ENCODE measurements around the gene ANKRD65. TPM values are rescaled to one million over a fixed set of nuclear protein-coding genes. Genes with fewer than 3 reads are reported as not detected.
"Not testable (repeated sequence)": the region's sequence is repeated elsewhere in the genome, so short reads cannot be mapped to it uniquely, and the experiment has no call there.

ANKRD65 gene
- 10 to 100 TPM; 10.3 to 15.7 (median 14.3) TPM for polyA plus RNA-seq (ENCODE audit: insufficient read length in 10 of 10)
- long read RNA-seq, donor 1, partial matches to known transcripts, result 0 of 2 reads
- long read RNA-seq, donor 1, other reads (novel, unspliced or antisense), result 0 of 2 reads
- long read RNA-seq, donor 2, partial matches to known transcripts, result 0 of 1 reads
- long read RNA-seq, donor 2, other reads (novel, unspliced or antisense), result 0 of 1 reads
- long read RNA-seq, donor 3, result 0 reads
- long read RNA-seq, donor 4, partial matches to known transcripts, result 5 of 5 reads
- long read RNA-seq, donor 4, other reads (novel, unspliced or antisense), result 0 of 5 reads
- long read RNA-seq, donor 5, partial matches to known transcripts, result 0 of 2 reads
- long read RNA-seq, donor 5, other reads (novel, unspliced or antisense), result 0 of 2 reads
- long read RNA-seq, donor 6, partial matches to known transcripts, result 5 of 8 reads
- long read RNA-seq, donor 6, other reads (novel, unspliced or antisense), result 0 of 8 reads
- long read RNA-seq, donor 7, partial matches to known transcripts, result 0 of 1 reads
- long read RNA-seq, donor 7, other reads (novel, unspliced or antisense), result 0 of 1 reads
- long read RNA-seq, donor 8, result 0 reads
- long read RNA-seq, donor 9, result 0 reads

GRCh38 chr1:1421147-1421906 lies at the start of gene ANKRD65:
Gene ANKRD65 (minus strand): TSS chr1:1421276. CDS start chr1:1421005, 271 bp downstream.
- no peak for DNase-seq

DNA sequence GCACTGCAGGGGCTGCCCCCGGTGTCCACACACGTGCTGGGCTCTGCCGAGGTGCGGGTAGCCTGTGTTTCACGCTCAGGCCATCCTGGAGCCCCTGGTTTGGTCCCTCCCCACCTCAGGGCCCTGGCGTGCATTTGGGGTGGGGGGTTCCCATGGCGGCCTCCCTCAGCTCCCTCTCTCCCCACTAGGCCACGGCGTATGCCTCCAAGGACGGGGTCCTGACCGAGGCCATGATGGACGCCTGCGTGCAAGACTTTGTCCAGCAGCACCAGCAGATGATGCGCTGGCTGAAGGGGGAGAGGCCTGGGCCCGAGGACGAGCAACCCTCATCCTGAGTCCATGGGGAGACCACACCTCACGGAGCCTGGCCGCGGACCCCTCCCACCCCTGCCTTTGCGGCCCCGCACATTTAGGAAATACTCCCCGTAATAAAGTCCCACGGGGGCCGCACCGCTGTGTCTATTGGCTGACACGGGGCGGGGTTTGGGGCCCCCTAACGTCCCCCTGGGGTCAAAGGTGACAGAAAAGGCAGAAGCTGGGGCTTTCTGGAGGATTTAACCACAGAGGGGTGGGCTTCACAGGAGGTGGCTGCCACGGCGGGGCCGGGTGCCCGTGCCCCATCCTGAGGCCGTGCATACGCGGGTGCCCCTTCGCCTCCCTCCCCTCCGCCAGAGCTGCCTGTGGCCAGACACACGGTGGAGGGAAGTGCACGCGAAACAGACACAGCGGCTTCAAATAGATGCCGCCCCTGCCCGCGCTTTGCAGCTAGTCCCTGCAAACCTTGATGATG lies 47.3 kb upstream of the ANKRD65 start:
- DNase-seq, result not testable (repeated sequence)

GRCh38 chr1:1463312-1463711 lies 42.2 kb upstream of the ANKRD65 start:
- no peak for DNase-seq

DNA sequence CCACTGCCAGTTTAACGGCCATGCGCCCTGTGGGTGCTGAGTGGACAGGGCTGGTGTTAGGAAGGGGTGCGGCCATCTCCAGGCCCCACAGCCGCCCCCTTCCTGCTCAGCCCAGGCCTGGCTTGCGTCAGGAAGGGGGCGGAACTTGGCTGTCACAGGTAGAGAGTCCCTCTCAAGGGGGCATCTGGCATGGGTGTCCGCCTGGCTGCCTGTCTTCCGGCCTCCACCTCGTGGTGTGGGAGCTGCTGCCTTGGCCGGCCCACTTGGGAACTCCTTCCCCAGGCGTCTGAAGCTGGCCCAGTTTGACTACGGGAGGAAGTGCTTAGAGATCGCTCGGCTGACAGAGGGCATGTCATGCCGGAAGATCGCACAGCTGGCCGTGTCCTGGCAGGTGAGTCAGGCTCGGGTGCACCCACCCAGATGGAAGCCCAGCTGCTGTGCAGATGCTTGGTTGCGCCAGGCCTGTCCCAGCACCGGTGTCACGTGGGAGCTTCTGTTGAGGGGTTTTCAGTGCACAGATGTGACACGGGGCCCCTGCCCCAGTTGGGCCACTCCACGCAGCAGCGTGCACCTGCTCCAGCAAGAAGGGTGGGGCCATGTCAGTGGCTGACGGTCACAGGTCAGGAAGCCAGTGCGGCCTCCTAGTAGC lies 41.4 kb upstream of the ANKRD65 start:
- peak in 1 of 3 donors; percentile 11 for DNase-seq

DNA sequence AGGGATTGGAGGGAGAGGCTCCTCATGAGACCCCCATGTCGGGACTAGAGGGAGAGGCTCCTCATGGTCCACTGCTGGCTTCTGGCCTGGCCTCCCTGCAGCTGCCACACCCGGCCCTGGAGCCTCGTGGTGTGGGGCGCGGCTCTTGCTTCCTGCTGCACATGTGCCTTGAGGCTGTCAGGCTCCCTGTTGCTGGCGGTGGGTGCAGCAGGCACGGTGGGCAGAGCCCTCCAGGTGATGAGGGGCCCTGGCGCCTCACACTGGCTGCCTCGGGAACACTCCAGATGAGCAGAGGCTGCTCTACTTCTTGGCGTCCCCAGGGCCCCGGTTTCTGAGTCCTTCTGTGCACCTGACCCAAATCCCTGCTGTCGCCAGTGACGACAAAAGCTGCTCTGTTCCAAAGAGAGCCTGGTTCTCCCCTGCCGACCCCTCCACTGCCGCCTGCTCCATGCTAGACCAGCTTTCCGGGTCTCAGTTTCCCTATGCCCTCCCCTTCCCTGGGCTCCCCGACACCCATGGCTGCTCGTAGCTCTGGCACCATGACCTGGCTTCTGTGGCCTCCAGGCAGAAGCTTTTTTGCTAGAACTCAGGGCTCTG lies 40.7 kb upstream of the ANKRD65 start:
- no peak for DNase-seq

DNA sequence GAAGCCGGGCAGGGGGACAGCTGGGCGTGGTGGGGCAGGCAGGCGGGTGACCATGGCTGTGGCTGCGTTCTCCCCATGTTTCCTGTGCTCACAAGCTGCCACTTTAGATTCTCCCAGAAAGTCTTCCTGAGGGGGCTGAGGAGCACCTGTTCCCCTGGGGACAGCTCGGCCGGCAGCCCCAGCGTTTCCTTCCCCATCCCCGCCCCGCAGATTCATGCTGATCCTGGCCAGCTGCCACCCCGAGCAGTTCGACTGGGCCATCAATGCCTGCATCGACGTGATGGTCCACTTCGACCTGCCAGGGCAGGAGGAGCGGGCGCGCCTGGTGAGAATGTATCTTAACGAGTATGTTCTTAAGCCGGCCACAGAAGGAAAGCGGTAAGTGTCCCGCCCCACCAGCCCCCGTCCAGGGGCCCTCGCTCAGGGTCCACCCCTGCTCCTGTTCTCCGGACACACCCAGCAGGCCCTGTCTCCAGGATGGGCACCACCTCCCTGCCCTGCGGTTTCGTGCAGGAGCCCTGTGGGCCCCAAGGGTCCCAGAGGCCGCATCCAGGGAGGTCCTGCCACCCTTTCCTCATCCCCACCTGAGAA lies 39.6 kb upstream of the ANKRD65 start:
- no peak for DNase-seq

DNA sequence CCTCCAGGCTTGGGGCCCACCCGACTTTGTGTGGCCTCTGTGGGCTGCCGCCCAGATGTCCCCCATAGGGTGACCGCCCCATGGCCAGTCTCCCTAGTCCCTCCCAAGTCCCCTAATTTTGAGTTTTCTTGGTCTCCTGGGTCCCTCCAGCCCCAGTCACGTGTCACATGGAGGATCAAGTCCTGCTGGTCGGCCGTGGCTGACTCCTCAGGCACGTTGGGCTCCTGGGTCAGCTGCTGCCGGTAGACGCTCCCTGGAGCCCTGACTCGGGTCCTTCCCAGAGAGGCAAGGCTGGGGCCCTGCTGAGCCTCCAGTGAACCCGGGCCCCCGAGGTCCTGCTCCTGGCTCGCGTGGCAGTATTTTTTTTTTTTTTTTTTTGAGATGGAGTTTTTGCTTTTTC lies 38.6 kb upstream of the ANKRD65 start:
- not testable (repeated sequence) for DNase-seq

DNA sequence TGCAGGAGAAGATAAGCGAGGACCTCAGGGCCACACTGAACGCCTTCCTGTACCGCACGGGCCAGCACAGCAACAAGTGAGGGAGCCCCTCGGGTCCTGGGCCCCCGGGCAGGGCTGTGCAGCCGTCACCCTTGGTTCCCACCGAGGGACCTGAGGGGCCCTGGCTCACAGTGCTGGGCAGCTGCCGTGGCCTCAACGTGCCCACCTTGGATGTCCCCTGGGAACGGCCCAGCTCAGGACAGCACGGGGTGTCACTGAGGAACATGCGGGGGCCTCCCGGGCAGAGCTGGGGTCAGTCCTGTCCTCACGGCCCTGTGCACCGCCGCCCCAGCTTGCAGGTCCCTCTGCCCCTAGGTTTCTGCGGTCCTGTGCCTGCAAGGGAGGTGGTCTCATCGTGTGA lies 38.1 kb upstream of the ANKRD65 start:
- DNase-seq, result not testable (repeated sequence)

GRCh38 chr1:1456683-1457255 lies 35.7 kb upstream of the ANKRD65 start:
- not testable (repeated sequence) for DNase-seq

DNA sequence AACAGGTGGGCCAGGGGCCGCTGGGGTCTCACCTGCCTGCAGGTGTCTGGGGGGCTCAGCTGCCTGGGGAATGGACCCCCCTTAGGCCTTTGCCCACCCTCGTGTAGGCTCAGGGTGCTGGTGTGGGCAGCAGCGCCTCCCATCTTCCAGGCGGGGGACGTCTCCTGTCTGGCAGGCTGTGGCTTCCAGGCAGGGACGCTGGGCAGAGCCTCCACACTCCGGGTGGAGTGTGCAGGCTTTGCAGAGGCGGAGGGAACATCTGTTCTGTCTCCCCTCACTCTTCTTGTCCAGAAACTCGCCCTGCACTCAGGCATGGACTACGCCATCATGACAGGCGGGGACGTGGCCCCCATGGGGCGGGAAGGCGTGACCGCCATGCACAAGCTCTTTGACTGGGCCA lies 34.9 kb upstream of the ANKRD65 start:
- not testable (repeated sequence) for DNase-seq

- no peak for DNase-seq
Measured at GRCh38 chr1:1455366-1455884, 34.3 kb upstream of the ANKRD65 start.

GRCh38 chr1:1454286-1455056 lies 33.4 kb upstream of the ANKRD65 start:
- not testable (repeated sequence) for DNase-seq

DNA sequence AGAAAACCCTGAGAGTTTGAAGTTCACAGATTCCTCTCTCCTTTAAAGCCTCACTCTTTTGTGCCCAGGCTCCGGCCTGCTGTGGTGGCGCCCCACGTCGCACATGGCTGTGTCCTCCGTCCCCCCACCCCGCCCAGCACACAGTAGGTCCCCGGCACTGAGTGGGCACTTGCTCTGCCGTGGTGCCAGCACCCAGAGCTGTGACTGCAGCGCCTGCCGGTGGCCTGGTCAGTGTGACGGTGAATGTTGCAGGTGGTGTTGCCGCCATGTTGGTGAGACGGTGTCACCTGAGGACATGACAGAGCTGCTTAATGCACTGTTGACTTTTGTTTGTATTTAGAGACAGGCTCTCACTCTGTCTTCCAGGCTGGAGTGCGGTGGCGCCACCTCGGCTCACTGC lies 31.8 kb upstream of the ANKRD65 start:
- DNase-seq, result no peak

DNA sequence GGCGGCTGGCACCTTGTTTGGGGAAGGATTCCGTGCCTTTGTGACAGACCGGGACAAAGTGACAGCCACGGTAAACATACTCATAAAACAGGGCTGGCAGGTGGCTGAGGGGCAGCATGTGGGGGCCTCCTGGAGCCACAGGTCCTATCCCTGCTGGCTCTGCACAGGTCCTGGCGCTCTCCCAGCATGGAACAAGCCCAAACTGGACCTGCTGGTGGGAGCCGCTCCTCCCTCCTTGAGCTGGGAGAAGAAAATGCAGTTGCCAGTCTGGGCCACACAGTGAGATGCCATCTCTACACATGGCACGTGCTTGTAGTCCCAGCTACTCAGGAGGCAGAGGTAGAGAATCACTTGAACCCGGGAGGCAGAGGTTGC lies 31.3 kb upstream of the ANKRD65 start:
- DNase-seq, result not testable (repeated sequence)

DNA sequence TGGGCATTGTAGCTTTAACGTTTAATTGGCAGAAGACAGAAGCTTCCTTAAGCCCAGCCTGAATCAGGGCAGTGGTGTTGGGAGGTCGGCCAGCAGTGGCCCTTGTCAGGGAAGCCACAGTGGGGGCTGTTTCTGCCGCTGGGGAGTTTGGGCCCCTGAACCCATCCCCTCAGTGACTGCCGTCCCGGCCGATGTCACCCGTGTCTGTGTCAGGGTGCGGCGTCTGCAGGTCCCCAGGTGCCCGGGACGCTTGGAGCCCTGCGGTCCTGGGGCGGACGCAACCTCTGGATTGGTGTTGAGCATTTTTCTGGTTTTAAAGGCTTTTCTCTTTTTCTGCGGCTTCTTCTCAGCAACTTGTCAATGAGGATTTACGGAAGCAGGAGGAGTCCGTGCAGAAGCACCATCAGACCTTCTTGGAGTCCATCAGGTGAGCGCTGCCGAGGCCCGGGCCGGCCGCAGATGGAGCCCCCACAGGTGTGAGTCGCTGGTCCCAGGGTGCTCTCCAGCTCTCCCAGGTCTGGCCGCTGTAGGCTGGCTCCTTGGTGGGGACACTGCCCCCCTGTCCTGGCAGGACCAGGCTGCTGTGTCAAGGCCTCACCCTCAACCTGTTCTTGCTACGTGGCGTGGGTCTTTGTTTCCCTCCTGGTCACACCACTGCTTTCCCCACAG lies 30.8 kb upstream of the ANKRD65 start:
- DNase-seq, result no peak

DNA sequence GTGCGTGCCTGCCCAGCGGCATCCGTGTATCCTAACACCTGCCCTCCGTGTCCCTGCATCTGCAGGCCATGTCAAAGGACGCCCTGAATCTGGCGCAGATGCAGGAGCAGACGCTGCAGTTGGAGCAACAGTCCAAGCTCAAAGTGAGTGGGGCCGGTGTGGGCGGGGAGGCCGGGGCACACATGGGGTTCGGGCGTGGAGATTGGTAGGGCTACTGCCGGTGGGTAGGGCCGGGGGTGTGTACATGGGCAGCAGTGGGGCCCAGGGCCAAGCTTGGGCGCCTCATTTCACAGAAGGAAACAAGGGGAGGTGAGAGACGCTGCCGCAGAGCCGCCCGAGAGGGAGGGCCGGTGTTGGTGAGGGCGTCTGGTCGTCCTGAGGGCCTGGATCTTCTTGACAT lies 29.5 kb upstream of the ANKRD65 start:
- DNase-seq, result not testable (repeated sequence)

DNA sequence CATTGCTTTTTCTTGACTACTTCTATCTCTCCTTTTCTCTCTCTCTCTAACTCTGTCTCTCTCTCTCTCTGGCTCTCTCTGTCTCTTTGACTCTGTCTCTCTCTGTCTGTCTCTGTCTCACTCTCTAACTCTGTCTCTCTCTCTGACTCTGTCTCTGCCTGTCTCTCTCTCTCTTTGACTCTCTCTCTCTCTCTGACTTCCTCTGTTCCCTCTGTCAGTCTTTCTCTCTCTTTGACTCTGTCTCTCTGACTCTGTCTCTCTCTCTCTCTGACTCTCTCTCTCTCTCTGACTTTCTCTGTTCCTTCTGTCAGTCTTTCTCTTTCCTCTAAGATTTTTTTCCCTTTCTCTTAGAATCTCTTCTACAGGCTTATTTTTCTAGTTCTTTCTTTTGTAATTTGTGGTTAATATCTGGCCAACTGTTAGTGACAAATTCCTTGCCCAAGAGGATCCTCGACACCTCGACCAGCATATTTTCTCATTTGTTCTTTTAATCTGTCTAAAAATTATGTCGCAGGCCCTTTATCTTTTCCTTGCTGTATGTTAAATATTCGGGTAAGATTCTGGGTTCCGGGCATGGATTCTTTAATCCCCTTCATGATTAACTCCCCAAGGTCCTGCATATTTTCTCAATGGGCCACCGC lies 28.1 kb upstream of the ANKRD65 start, which contains the start of gene ATAD3C:
TSS of gene ATAD3C (plus strand) at position 591 of the 641 bp plus-strand sequence. CDS start 995 bp downstream, outside the sequence.
- DNase-seq, result no peak

DNA sequence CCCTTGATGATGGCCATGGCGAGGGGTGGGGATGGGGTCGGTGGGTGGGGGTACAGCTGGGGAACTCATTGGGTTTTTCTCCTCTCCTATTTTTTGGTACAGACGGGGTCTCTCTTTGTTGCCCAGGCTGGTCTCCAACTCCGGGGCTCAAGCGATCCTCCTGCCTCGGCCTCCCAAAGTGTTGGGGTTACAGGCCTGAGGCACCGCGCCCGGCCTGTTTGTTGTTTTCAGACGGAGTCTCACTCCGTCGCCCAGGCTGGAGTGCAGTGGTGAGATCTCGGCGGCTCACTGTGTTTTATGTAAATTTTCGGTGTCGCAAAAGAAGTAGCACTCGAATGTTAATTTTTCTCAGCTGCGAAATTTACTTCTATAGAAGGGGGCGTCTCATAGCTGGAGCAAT lies 25.6 kb upstream of the ANKRD65 start:
- not testable (repeated sequence) for DNase-seq

All from muscle of back (tissue), 13 donors.